ENCODE measurements around the gene TTC39C.

TTC39C gene

DNA sequence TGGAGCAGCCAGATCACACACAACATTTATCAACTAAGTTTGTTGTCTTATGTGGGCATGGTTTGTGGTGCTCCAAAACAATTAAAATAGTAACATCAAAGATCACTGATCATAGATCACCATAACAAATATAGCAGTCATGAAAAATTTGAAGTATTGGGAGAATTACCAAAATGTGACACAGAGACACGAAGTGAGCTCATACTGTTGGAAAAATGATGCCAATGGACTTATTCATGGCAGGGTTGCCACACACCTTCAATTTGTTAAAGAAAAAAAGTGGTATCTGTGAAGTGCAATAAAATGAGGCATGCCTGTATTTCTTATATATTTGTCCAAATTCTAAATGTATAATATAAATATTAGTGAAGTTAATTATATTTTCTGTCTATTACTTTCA, 81.4 kb downstream of the TTC39C start:
- Mint-ChIP-seq H3K9me3 (peaks cover 5% of the 10 kb centered on the region), H3K4me3 (no peak overlapping the region), H3K36me3 (ENCODE audit: low read depth) (peaks cover 56% of the 10 kb centered on the region), H3K27me3 (no peaks in the 10 kb centered on the region), H3K27ac (no peak overlapping the region), H3K4me1 (ENCODE audit: low read depth) (peaks cover 16% of the 10 kb centered on the region)

DNA sequence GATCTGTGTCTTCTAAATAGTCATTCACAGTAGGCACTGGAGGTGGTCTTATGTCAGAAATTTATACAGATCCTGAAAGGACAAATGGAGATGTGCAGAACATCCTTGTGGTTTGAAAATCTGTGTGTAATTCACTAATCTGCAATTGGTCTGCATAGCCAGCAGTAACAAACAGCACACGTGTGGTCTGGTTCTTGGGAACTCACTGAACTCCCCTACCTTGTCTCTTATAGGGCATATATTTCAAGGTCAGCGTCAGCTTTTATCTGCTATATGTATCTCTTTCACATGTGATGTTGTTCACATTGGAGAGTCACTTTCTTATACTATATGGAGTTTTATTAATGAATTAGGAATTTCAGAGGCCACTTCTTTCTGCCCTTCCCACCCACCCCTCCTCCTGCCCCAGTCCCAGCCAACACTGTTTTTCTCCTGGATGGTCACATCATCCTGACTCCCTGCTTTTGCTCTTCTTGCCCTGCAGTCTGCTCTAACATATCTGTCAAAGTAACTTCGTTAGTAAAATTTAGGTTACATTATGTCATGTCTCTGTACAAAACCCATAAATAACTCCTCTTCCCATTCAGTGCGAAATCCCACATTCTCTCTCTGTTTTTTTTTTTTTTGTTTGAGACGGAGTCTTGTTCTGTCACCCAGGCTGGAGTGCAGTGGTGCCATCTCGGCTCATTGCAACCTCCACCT, 88.9 kb downstream of the TTC39C start:
- Mint-ChIP-seq H3K9me3 (no peaks in the 10 kb centered on the region), H3K27ac (peak overlapping the region; percentile 61), H3K4me3 (no peak overlapping the region), H3K4me1 (ENCODE audit: low read depth) (no peaks in the 10 kb centered on the region), H3K36me3 (ENCODE audit: low read depth) (peaks cover 35% of the 10 kb centered on the region), H3K27me3 (no peaks in the 10 kb centered on the region)

DNA sequence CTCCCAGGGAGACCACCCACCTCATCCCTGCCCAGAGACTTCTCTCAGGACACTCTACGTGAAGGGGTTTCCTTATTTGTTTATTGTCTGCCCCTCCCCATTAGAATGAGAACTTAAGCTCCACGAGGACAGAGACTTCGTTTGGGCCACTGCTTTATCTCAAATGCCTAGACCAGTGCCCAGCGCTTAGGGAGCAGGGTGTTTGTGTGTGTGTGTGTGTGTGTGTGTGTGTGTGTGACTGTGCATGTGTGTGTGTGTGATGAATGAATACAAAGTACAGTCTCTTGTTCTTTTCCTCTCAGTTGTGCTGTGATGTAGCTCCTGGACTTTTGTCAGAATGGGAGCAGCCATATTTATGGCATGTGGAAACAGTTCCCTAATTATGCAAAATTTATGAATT, 89.9 kb downstream of the TTC39C start:
- H3K27ac Mint-ChIP-seq, result no peak overlapping the region
- no peak overlapping the region for H3K4me3 Mint-ChIP-seq
- no peaks in the 10 kb centered on the region for H3K27me3 Mint-ChIP-seq
- H3K9me3 Mint-ChIP-seq, result no peaks in the 10 kb centered on the region
- H3K4me1 Mint-ChIP-seq (ENCODE audit: low read depth), result no peaks in the 10 kb centered on the region
- peaks cover 35% of the 10 kb centered on the region for H3K36me3 Mint-ChIP-seq (ENCODE audit: low read depth)

DNA sequence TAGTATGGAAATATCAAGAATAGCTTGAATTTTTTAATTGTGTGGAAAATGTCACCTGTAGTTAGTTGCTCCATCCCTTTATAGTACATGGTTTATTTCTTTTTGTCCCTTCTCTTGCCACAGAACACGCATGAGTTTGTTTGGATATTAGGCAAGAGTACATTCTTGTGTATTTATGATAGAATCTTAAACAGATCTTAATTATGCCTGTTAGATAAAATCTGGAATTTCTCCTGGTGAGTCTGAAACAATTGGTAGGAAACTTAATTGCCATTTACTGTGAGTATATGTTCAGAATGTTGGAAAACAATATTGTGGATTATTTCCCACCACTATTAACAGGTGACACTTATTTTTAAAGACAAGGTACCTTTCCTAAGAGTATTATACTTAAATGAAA, 94.1 kb downstream of the TTC39C start:
- Mint-ChIP-seq H3K4me1 (ENCODE audit: low read depth) (peaks cover 12% of the 10 kb centered on the region), H3K9me3 (no peaks in the 10 kb centered on the region), H3K4me3 (no peak overlapping the region), H3K36me3 (ENCODE audit: low read depth) (peaks cover 18% of the 10 kb centered on the region), H3K27me3 (no peaks in the 10 kb centered on the region), H3K27ac (peak overlapping the region; percentile 1)

DNA sequence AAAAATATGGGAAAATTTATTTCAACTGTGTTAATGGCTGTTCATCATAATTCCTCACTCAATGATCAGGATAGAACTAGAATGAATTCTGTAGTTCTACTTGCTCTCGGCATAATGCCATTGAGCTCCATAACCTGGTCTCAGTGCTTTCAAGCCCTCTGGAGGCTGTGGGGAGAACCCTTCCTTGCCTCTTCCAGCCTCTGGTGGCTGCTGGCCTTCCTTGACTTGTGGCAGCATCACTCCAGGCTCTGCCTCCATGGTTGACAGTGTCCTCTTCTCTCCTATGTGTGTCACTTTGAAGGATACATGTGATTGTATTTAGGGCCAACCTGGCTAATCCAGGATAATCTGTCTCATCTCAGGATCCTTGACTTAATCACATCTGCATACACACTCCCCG, 97.4 kb downstream of the TTC39C start:
- Mint-ChIP-seq H3K4me3 (no peak overlapping the region), H3K9me3 (no peaks in the 10 kb centered on the region), H3K27me3 (no peaks in the 10 kb centered on the region), H3K4me1 (ENCODE audit: low read depth) (peaks cover 35% of the 10 kb centered on the region), H3K27ac (peak overlapping the region; percentile 23), H3K36me3 (ENCODE audit: low read depth) (peaks cover 28% of the 10 kb centered on the region)

DNA sequence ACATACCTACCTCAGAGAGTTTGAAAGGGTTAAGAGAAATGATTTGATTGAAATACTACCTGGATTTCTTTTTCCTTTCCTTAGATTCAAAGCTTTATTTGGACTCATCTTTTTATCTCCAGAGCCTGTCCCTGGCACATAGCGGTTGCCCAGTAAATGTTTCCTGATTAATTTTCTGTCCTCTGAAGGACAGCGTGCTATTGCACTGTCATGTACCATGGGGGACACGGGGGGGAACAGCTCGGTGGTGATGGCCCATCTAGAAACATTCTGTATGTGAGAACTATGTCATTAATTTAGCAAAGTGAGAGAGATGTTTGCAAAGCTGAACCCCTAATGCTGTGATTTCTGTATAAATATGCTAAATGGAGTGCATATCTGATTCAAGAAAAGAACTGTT, 97.9 kb downstream of the TTC39C start:
- Mint-ChIP-seq H3K9me3 (no peaks in the 10 kb centered on the region), H3K27me3 (no peaks in the 10 kb centered on the region), H3K4me3 (no peak overlapping the region), H3K27ac (no peak overlapping the region), H3K4me1 (ENCODE audit: low read depth) (peaks cover 35% of the 10 kb centered on the region), H3K36me3 (ENCODE audit: low read depth) (peaks cover 22% of the 10 kb centered on the region)

DNA sequence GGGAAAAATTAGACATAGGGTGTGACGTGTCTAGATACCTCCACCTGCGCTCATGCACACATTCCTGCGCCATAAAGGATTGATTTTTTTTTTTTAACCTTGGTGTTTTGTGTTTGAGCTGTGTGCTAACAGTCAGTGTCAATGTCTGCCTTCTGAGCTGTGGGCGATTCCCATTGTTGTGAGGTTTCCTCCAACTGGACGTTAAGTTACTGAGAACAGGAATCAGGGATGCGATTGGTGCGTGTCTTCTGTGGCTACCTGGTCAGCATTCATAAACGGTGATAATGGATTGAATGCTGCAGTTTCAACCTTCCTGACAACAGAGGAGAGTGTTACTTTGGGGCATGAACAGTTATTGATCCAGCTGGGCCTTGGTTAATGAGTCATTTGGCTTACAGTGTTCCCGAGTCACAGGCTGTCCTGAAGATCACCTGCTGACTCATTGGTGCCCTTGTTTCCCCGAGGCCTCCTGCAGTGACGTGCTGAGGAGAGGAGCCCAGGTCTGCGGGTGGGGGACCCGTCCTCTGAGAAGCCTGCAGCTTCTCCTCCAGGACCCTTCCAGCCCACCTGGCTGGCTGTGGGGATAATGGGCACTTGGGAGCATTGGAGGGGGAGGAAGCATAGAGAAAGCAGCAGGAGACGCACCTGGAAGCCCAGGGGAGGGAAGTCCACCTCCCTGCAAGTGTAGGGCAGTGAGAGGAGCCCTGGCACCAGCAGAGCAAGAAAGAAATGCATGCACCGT, 98.5 kb downstream of the TTC39C start:
- Mint-ChIP-seq H3K9me3 (no peaks in the 10 kb centered on the region), H3K27ac (peak overlapping the region; percentile 18), H3K36me3 (ENCODE audit: low read depth) (peaks cover 18% of the 10 kb centered on the region), H3K27me3 (no peaks in the 10 kb centered on the region), H3K4me3 (no peak overlapping the region), H3K4me1 (ENCODE audit: low read depth) (peaks cover 35% of the 10 kb centered on the region)

DNA sequence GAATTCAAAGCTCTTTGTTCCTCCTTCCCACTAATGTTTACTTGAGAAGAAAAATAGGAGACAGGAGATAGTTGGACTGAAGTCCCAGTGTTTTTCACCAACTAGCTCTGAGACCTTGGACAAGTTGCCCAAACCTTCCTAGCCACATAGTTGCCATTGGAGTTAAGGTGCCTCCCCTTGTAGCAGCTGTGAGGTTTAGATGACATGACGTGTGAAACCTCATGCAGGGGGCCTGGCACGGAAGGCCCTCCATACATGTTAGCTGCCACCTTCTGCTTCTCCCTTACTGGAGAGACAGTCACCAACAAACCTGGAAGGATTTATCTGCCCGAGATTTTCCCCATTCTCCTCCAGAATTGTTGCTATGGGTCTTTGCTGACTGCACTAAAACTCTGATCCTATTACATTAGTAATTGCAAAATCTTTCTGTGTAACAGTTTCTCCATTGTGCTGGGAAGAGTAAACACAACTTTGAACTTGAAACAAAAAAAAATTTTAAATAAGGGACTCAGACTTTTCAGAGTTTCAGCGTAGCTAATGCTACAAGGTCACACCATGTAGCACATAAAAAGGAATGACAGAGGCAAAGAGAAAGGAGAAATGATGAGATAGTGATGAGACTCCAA, 100.5 kb downstream of the TTC39C start:
- Mint-ChIP-seq H3K9me3 (no peaks in the 10 kb centered on the region), H3K36me3 (ENCODE audit: low read depth) (peaks cover 29% of the 10 kb centered on the region), H3K4me3 (no peak overlapping the region), H3K4me1 (ENCODE audit: low read depth) (peaks cover 35% of the 10 kb centered on the region), H3K27me3 (no peaks in the 10 kb centered on the region), H3K27ac (peak overlapping the region; percentile 63)

DNA sequence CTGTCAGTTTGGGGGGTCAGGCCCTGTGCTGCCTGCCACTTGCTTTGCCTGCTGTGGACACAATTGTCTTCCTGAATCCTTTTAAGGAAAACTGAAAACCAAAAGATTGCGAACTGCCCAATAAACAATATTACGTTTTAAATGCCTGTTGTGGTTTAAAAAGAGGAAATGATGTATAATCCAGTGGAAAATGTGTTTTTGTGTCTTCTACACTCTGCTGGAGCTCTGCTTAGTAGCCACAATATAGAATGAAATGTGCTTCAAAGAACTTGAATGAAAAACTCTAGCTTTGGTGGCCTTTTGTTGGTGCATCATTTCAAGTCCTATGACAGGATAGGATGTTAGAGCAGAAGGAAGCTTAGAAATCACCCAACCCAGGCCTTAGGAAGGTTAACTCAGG, 101.1 kb downstream of the TTC39C start:
- Mint-ChIP-seq H3K4me3 (no peak overlapping the region), H3K9me3 (no peaks in the 10 kb centered on the region), H3K27me3 (no peaks in the 10 kb centered on the region), H3K36me3 (ENCODE audit: low read depth) (peaks cover 32% of the 10 kb centered on the region), H3K27ac (peak overlapping the region; percentile 63), H3K4me1 (ENCODE audit: low read depth) (peaks cover 35% of the 10 kb centered on the region)

DNA sequence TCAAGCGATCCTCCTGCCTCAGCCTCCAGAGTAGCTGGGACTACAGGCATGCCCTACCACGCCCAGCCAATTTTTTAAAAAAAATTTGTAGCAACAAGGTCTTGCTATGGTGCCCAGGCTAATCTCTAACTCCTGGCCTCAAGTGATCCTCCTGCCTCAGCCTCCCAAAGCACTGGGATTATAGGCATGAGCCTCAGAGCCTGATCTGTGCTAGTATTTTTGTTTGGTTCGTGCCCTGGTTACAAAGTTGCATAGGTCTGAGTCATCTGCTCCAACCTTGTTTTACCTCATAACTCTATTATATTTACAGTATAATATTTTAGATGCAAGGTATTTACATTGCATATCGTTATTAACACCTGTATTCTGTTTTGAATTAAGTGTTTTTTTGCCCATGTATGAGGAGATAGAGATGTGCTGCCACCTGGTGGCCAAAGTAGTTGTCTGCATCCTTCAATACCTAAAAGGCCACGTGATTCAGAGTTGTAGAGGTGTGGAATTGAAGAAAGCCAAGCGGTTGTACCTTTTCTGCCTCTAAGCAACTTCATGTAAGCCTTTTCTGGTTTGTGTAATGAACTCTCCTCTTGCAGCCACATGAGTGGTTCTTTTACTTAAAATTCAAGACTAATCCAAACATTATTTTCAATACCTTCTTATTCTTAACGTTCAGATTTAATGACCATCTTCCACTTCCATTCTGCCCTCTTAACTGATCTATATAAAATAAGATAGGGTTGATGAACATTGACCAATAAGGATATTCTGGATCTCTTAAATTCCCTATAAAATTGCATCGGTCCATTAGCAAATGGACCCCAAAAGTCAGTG, 104.4 kb downstream of the TTC39C start:
- no peak overlapping the region for H3K27ac Mint-ChIP-seq
- H3K9me3 Mint-ChIP-seq, result no peaks in the 10 kb centered on the region
- no peak overlapping the region for H3K4me3 Mint-ChIP-seq
- peaks cover 23% of the 10 kb centered on the region for H3K4me1 Mint-ChIP-seq (ENCODE audit: low read depth)
- H3K27me3 Mint-ChIP-seq, result no peaks in the 10 kb centered on the region
- H3K36me3 Mint-ChIP-seq (ENCODE audit: low read depth), result peaks cover 40% of the 10 kb centered on the region

DNA sequence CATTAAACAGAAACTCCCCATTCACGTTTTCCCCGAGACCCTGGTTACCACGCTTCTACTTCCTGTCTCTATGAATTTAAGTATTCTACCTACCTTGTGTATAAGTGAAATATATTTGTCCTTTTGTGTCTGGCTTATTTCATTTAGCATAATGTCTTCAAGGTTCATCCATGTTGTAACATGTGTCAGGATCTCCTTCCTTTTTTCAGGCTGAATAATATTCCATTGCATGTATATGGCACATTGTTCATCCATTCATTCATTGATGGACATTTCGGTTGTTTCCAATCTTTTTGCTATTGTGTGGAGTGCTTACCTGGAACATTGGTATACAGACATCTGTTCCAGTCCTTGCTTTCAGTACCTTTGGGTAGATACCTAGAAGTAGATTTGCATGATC, 106.1 kb downstream of the TTC39C start:
- H3K36me3 Mint-ChIP-seq (ENCODE audit: low read depth), result peaks cover 46% of the 10 kb centered on the region

DNA sequence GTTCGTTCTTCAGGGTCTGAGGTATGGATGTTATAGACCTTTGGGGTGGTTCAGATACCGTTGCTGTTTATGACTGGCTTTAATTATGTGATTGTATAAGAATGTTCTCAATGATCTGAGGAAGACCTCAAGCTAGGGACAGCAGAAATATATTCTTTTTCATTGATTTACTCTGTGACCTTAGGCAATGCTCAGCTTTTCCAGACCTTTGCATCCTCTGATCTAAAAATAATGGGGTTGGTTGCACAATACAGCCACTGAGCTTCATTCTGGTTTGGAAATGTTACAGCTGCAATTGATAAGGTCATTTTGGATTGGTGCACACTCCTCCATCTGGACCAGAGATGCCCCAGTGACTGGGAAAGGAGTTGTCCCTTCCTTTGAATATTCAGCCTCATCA, 107.1 kb downstream of the TTC39C start:
- Mint-ChIP-seq H3K4me1 (ENCODE audit: low read depth) (no peaks in the 10 kb centered on the region), H3K27ac (no peak overlapping the region), H3K9me3 (no peaks in the 10 kb centered on the region), H3K36me3 (ENCODE audit: low read depth) (peaks cover 45% of the 10 kb centered on the region), H3K27me3 (no peaks in the 10 kb centered on the region), H3K4me3 (no peak overlapping the region)

More for the DNA sequence above, 106.1 kb downstream of the TTC39C start:
- Mint-ChIP-seq H3K27ac (no peak overlapping the region), H3K9me3 (no peaks in the 10 kb centered on the region), H3K4me1 (ENCODE audit: low read depth) (peaks cover 6% of the 10 kb centered on the region), H3K4me3 (no peak overlapping the region), H3K27me3 (no peaks in the 10 kb centered on the region)

DNA sequence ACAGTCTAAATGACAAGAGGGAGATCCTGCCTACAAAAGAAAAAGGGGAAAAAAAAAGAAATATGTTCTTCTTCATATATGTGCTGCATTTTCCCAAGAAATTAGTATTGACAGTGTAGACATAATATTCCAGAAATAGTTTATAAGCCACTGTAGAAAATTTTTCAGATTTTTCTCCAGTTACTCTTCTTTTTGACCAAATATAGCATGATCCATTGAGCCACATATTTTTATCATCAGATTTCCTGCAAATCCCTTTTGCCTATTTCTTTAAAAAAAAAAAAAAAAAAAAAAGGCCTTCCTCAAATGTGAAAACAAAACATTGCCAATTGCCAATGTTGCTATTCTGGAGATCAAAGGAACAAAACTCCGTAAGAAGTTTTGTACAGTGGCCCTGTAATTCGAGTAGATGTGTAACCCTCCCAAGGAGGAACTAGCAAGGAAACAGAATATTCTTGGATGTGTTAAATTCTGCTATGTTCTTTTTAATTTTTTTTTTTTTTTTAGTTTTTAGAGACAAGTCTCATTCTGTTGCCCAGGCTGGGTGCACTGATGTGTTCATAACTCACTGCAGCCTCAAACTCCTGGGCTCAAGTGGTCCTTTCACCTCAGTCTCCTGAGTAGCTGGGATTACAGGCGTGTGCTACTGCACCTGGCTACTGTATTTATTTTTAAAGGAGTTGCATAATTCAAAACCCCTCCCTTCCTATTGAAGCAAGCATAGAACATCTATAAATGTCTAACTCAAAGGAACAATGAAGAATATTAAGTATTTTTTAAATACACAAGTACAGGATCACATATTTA, 111.8 kb downstream of the TTC39C start:
- Mint-ChIP-seq H3K27me3 (no peaks in the 10 kb centered on the region), H3K36me3 (ENCODE audit: low read depth) (peaks cover 55% of the 10 kb centered on the region), H3K4me1 (ENCODE audit: low read depth) (no peaks in the 10 kb centered on the region), H3K9me3 (no peaks in the 10 kb centered on the region), H3K4me3 (no peak overlapping the region), H3K27ac (no peak overlapping the region)

DNA sequence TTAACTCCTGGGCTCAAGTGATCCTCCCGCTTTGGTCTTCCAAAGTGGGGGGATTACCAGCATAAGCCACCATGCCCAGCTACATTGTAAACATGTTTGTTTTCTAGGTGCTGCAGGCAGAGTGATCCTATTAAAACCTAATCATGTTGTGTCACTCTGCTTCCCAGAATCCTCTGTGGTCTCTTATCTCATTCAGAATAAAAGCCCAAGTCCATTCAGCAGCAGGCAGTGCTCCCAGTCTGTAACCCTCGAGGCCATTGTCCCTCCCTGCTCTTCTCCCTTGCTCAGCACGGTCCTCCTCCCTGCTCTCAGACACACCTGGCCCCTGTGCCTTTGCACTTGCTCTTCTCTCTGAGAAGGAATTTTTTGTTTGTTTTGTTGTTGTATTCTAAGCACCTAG, 113.2 kb downstream of the TTC39C start:
- Mint-ChIP-seq H3K36me3 (ENCODE audit: low read depth) (peaks cover 55% of the 10 kb centered on the region), H3K27me3 (no peaks in the 10 kb centered on the region), H3K9me3 (no peaks in the 10 kb centered on the region), H3K27ac (peak overlapping the region; percentile 65), H3K4me1 (ENCODE audit: low read depth) (no peaks in the 10 kb centered on the region), H3K4me3 (no peak overlapping the region)
